ENCODE results near the gene LCE1F. TPM values are rescaled to one million over a fixed set of nuclear protein-coding genes. Genes with fewer than 3 reads are reported as not detected.

LCE1F gene
- total RNA-seq, 1 donor from 2014 or later: not detected

DNA sequence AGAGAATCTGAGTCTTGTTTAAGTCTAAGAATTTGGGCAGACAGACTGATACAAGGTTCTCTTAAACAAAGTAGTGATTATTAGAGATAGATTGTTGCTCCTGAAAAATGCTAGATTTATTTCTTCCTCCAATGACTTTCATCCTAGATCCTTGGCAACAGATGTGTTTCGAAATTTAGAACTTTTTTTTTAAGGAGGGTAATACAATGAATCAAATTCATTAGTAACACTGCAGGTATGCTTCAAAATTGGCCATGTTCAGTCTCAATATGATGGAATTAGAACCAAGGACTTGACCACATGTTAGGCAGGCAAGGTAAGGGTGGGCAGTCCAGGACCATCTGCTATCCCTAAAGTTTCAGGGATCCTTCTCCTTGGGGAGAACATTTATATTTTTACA, 4.5 kb upstream of the LCE1F start:
- intact Hi-C loops (cut with micrococcal nuclease): no loop called here

DNA sequence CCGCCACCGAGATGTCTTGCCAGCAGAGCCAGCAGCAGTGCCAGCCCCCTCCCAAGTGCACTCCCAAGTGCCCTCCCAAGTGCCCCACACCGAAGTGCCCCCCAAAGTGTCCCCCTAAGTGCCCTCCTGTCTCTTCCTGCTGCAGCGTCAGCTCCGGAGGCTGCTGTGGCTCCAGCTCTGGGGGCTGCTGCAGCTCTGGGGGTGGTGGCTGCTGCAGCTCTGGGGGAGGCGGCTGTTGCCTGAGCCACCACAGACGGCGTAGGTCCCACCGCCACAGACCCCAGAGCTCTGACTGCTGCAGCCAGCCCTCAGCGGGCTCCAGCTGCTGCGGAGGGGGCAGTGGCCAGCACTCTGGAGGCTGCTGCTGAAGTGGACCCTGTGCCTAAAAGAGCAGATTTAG, 1.4 kb downstream of the LCE1F start:
- intact Hi-C loops (cut with micrococcal nuclease): no loop called here

GRCh38 chr1:152777510-152778137, 2.7 kb downstream of the LCE1F start:
- intact Hi-C loops (cut with micrococcal nuclease): no loop called here

DNA sequence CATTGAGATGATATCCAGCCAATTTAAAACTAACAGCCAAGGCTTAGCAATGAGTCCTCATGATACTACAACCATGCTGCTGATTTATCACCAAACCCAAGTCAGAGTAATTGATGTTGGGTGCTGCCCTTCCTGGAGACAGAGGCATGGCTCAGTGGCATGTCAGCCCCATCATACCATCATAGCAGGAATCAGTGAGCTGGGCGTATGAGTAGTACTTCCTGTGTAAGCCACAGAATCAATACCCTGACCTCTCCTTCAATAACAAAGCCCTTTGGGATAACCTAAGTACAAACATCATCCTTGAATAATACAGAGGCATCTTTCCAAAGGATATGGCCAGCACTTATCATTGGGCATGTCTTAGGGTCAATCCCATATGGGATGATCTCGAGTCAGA, 8.2 kb downstream of the LCE1F start:
- intact Hi-C loops (cut with micrococcal nuclease): no loop called here

DNA sequence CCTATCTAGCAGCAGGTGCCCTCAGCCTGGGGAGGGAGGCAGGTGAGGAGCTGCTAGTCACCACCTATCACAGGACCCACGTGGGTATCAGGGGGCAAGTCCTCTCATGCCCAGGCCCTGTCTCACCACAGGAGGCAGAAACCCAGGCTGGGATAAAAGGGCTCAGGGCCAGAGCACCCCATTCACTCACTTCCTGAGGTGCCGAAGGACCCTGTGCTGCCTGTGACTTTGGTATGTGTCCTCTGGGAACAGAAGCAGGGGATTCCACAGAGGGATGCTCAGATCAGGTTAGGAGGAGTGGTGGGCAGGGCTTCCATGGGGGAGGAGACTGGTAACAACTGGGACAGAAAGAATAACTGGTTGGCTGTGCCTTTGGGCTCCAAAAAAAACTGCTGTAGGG, 11.1 kb downstream of the LCE1F start, which contains the start of gene LCE1E:
Gene LCE1E, plus strand, starts transcription at position 181 of the 400 bp plus-strand sequence. CDS start 1,043 bp downstream, outside the sequence.
- intact Hi-C loops (cut with micrococcal nuclease): no loop called here

DNA sequence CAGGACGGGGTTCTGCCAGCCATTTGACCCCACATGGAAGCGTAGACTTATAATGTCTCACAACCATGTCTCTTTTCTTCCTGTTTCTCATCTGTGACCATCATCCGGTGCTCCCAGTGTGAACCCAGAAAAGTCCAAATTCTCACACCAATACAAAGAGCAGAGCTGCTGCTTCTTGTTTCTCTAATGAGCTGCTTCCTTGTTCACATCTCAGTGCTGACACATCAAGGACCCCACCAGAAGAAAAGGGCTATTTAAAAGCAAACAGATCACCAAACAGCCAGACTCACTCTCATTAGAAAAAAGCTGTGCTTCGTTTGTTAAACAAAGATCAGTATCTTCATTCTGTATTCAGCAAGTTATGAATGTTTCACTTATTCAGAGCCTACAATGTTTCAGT, 20.7 kb downstream of the LCE1F start:
- intact Hi-C loops (cut with micrococcal nuclease): no loop called here

DNA sequence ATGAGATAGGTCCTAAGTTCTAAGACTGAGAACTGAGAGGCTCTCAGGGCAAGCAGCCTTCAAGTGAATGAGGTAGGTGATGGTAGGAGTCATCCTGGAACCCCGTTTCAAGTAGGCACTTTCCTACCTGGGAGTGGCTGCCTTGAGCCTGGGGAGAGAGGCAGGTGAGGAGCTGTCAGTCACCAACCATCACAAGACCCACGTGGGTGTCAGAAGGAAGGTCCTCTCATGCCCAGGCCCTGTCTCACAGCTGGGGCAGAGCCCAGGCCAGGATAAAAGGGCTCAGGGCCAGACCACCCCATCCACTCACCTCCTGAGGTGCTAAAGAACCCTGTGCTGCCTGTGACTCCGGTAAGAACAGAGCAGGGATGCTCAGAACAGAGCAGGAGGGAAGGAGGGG, 21.5 kb downstream of the LCE1F start, which contains the start of gene LCE1D:
Gene LCE1D, plus strand, starts transcription at position 301 of the 400 bp plus-strand sequence. CDS start 1,074 bp downstream, outside the sequence.
- intact Hi-C loops (cut with micrococcal nuclease): no loop called here

- intact Hi-C loops (cut with micrococcal nuclease): no loop called here
Measured at GRCh38 chr1:152801333-152801732, 26.4 kb downstream of the LCE1F start.

DNA sequence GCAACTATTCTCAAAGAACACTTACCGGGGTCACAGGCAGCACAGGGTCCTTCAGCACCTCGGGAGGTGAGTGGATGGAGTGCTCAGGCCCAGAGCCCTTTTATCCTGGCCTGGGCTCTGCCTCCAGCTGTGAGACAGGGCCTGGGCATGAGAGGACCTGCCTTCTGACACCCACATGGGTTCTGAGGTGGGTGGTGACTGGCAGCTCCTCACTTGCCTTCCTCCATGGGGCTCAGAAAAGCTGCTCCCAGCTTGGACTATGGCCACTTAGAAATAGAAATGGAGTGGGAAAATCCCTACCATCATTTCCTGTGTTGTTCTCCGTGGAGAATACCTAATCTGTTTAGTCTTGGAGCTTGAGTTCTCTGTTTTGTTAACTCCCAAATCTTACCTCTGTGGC, 31.6 kb downstream of the LCE1F start, which contains the start of gene LCE1C:
Gene LCE1C, minus strand, starts transcription at position 76 of the 400 bp plus-strand sequence. CDS start 1,173 bp downstream, outside the sequence.
- intact Hi-C loops (cut with micrococcal nuclease): no loop called here

- intact Hi-C loops (cut with micrococcal nuclease): no loop called here
Measured at GRCh38 chr1:152811050-152811449, 36.1 kb downstream of the LCE1F start.

GRCh38 chr1:152811671-152812070, 36.7 kb downstream of the LCE1F start, which contains the start of gene LCE1B:
TSS of gene LCE1B (plus strand) at chr1:152811971. CDS start at chr1:152812447, 476 bp downstream.
- intact Hi-C loops (cut with micrococcal nuclease): no loop called here

GRCh38 chr1:152817309-152817708, 42.4 kb downstream of the LCE1F start:
- intact Hi-C loops (cut with micrococcal nuclease): no loop called here

DNA sequence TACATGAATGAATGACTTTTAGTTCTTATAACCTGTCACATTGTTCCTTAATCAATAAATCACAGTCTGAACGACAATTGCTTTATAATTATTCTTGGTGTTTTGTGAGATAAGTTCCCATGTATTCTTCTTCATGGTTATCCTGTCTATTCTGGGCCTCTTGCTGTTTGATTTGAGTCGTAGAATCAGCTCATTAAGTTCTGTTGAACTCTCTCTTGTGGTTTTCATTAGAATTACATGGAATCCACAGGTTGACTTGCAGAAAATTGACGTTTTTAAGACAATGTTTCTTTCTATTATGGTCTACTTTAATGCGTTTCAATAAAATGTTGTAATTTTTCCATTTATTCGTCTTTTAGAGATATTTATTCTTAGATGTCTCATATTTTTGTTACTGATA, 48.4 kb downstream of the LCE1F start:
- intact Hi-C loops (cut with micrococcal nuclease): no loop called here

GRCh38 chr1:152824964-152825363, 50.0 kb downstream of the LCE1F start:
- intact Hi-C loops (cut with micrococcal nuclease): no loop called here

Other genes starting within 250 kb of the LCE1F start
- not detected in 2 replicates for gene LCE3E, start 208.4 kb upstream of the LCE1F start, total RNA-seq
- gene LCE3D, start 194.6 kb upstream of the LCE1F start, total RNA-seq: not detected in 2 replicates
- gene LCE3C, start 174.9 kb upstream of the LCE1F start, total RNA-seq: not detected in 2 replicates
- gene LCE3B, start 161.3 kb upstream of the LCE1F start, total RNA-seq: not detected in 2 replicates
- gene LCE3A, start 152.0 kb upstream of the LCE1F start, total RNA-seq: not detected in 2 replicates
- gene LCE2D, start 111.8 kb upstream of the LCE1F start, total RNA-seq: not detected in 2 replicates
- gene LCE2C, start 99.9 kb upstream of the LCE1F start, total RNA-seq: not detected in 2 replicates
- not detected in 2 replicates for gene LCE2B, start 89.0 kb upstream of the LCE1F start, total RNA-seq
- not detected in 2 replicates for gene LCE2A, start 76.8 kb upstream of the LCE1F start, total RNA-seq
- not detected in 2 replicates for gene LCE4A, start 67.0 kb upstream of the LCE1F start, total RNA-seq
- gene KPRP, start 17.1 kb upstream of the LCE1F start, total RNA-seq: not detected in 2 replicates
- gene LCE1E, start 11.1 kb downstream of the LCE1F start, total RNA-seq: not detected in 2 replicates
- not detected in 2 replicates for gene LCE1D, start 21.6 kb downstream of the LCE1F start, total RNA-seq
- not detected in 2 replicates for gene LCE1C, start 31.5 kb downstream of the LCE1F start, total RNA-seq
- not detected in 2 replicates for gene LCE1B, start 36.8 kb downstream of the LCE1F start, total RNA-seq
- gene LCE1A, start 52.3 kb downstream of the LCE1F start, total RNA-seq: not detected in 2 replicates
- gene LCE6A, start 67.7 kb downstream of the LCE1F start, total RNA-seq: not detected in 2 replicates
- gene LCE7A, start 84.9 kb downstream of the LCE1F start, total RNA-seq: not detected in 2 replicates
- gene SMCP, start 103.2 kb downstream of the LCE1F start, total RNA-seq: not detected in 2 replicates
- gene IVL, start 133.4 kb downstream of the LCE1F start, total RNA-seq: not detected in 2 replicates
- gene SPRR5, start 172.1 kb downstream of the LCE1F start, total RNA-seq: not detected in 2 replicates
- gene SPRR4, start 195.5 kb downstream of the LCE1F start, total RNA-seq: not detected in 2 replicates
- gene SPRR1A, start 208.9 kb downstream of the LCE1F start, total RNA-seq: not detected in 2 replicates
- gene SPRR3, start 226.6 kb downstream of the LCE1F start, total RNA-seq: not detected in 2 replicates

All from T-helper 2 cell treated with Interferon-gamma antibody and Interleukin-4, amounts not matched to agents 100 ng/mL and 5 ng/mL, for 36 hours (primary cell).